Measurements from ENCODE around the gene TTC7B. TPM values are rescaled to one million over a fixed set of nuclear protein-coding genes. Genes with fewer than 3 reads are reported as not detected.

TTC7B gene
- total and polyA plus RNA-seq, 2 of the 8 experiments (the other 6 are each of a cell fraction or from before 2014, with no cell fraction given), result 23.7 to 34.0 TPM

DNA sequence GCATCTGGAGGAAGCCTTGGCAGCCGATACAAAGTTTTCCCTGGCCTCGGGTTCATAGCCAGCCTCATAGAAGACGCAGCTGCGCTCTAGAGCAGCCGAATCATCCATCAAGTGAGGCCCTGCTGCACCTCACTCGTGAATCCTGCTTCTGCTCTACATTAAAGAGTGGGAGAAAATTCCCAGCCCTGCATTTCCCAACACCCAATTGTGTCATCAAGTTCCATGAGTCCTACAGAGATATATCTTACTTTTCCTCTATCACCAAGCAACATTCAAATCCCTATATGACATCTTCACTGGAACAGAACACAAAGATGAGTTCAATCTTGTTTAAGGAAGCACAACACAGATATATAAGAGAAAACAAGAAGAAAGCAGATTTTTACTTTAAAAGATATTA, 139.3 kb downstream of the TTC7B start:
- H3K14ac ChIP-seq (ENCODE audit: insufficient read length), result no peak overlapping the region
- no peak for DNase-seq (ENCODE audit: low read depth in 1 of 2, low spot score in 2 of 2)
- H4K5ac ChIP-seq (ENCODE audit: insufficient read length, low read depth, low read length), result no peak overlapping the region
- no peak overlapping the region for H3K4ac ChIP-seq (replicated peaks; ENCODE audit: insufficient read length, low read depth, low read length)
- FAIRE-seq, result no peak
- H3K4me3 ChIP-seq (ENCODE audit: extremely low read depth in 1 of 4, insufficient read depth in 2 of 4, low read depth in 3 of 4, low read length in 4 of 4), result no peak overlapping the region
- POLR2A ChIA-PET (ENCODE audit: partially characterized antibody), result no interaction called here
- no peak overlapping the region for H2BK15ac ChIP-seq (ENCODE audit: low read length)
- no peak overlapping the region for H3K56ac ChIP-seq (replicated peaks; ENCODE audit: insufficient read length, low read depth, low read length)
- no peak overlapping the region for H4K91ac ChIP-seq (replicated peaks; ENCODE audit: insufficient read length, low read length)
- H3K9me3 ChIP-seq (ENCODE audit: insufficient read depth in 2 of 2, low read depth in 1 of 2, low read length in 1 of 2), result no peaks in the 10 kb centered on the region
- H2BK12ac ChIP-seq (ENCODE audit: low read depth, low read length), result no peak overlapping the region
- no peak overlapping the region for H3K9ac ChIP-seq (replicated peaks in 1 of 4; ENCODE audit: extremely low read depth in 1 of 4, low read depth in 3 of 4, low read length in 3 of 4)
- H2AFZ ChIP-seq (ENCODE audit: low read length), result no peak overlapping the region
- no peak overlapping the region for H2BK120ac ChIP-seq (replicated peaks; ENCODE audit: low read depth, low read length)
- H2BK5ac ChIP-seq (ENCODE audit: low read depth, low read length), result no peak overlapping the region
- H3K27ac ChIP-seq (ENCODE audit: low read depth, low read length), result no peak overlapping the region
- no peak overlapping the region for H3K23ac ChIP-seq (ENCODE audit: insufficient read length)
- peaks cover 2% of the 10 kb centered on the region; the same call in 1 of the 2 replicates for H3K79me1 ChIP-seq (ENCODE audit: low read depth, low read length)
- 94% methylated on average over 6 of the region's 6 CpGs; no CpG with 5 or more reads in 1 of the 2 experiments for WGBS, 2 experiments (ENCODE audit: extremely low coverage in 1 of 2, insufficient coverage in 1 of 2, insufficient read length in 1 of 2, insufficient replicate concordance in 2 of 2, low coverage in 1 of 2, low lambda C conversion rate in 2 of 2, missing lambda C conversion rate in 1 of 2)
- no peak overlapping the region for H3K18ac ChIP-seq (ENCODE audit: extremely low read depth, low read length)
- H3K79me2 ChIP-seq (ENCODE audit: control insufficient read depth in 1 of 2, insufficient read depth in 2 of 2, low read length in 2 of 2), result no peaks in the 10 kb centered on the region
- H2BK20ac ChIP-seq (ENCODE audit: low read length), result no peak overlapping the region
- H4K8ac ChIP-seq (ENCODE audit: extremely low read depth, insufficient read depth, low read length), result no peak overlapping the region
- H3K4me1 ChIP-seq (replicated peaks in 1 of 4; ENCODE audit: control insufficient read depth in 3 of 4, insufficient read depth in 4 of 4, low read length in 3 of 4), result peaks cover 0 to 4% (median 1%) of the 10 kb centered on the region in 4 experiments; a peak in 2 of 7 replicates
- CTCF ChIA-PET (ENCODE audit: partially characterized antibody), result interaction anchor here (0.6 to 1.1 kb wide), 2 partner anchors 111 to 277 kb away, joined by 3 read pairs; no protein-coding TSS in a partner anchor
- H4K20me1 ChIP-seq (replicated peaks in 1 of 2; ENCODE audit: control insufficient read depth in 1 of 2, insufficient read depth in 2 of 2, low read length in 2 of 2), result no peaks in the 10 kb centered on the region
- no peaks in the 10 kb centered on the region for H3K36me3 ChIP-seq (ENCODE audit: control insufficient read depth in 2 of 4, insufficient read depth in 4 of 4, low read length in 3 of 4)
- no peaks in the 10 kb centered on the region for H3K27me3 ChIP-seq (replicated peaks in 1 of 4; ENCODE audit: control insufficient read depth in 3 of 4, extremely low read depth in 1 of 4, insufficient read depth in 3 of 4, low read length in 3 of 4)
- H3K23me2 ChIP-seq (ENCODE audit: low read depth, low read length), result no peaks in the 10 kb centered on the region
- no peak overlapping the region for H2AK5ac ChIP-seq (ENCODE audit: low read depth, low read length)
- H3K4me2 ChIP-seq (ENCODE audit: insufficient read depth in 1 of 2, low read depth in 2 of 2, low read length in 2 of 2), result no peak overlapping the region
- TF ChIP-seq CBX5 (IDR thresholded peaks at IDR 0.05; ENCODE audit: low read depth, low read length) (no peak), CHD2 (IDR thresholded peaks at IDR 0.05; ENCODE audit: low read length) (no peak)
